ENCODE results near the gene ALDH1L1. TPM values are rescaled to one million over a fixed set of nuclear protein-coding genes. Genes with fewer than 3 reads are reported as not detected.

ALDH1L1 gene
- total and polyA plus RNA-seq, 2 of the 8 experiments (the other 6 are each of a cell fraction or from before 2014, with no cell fraction given): 0.98 to 1.6 TPM

DNA sequence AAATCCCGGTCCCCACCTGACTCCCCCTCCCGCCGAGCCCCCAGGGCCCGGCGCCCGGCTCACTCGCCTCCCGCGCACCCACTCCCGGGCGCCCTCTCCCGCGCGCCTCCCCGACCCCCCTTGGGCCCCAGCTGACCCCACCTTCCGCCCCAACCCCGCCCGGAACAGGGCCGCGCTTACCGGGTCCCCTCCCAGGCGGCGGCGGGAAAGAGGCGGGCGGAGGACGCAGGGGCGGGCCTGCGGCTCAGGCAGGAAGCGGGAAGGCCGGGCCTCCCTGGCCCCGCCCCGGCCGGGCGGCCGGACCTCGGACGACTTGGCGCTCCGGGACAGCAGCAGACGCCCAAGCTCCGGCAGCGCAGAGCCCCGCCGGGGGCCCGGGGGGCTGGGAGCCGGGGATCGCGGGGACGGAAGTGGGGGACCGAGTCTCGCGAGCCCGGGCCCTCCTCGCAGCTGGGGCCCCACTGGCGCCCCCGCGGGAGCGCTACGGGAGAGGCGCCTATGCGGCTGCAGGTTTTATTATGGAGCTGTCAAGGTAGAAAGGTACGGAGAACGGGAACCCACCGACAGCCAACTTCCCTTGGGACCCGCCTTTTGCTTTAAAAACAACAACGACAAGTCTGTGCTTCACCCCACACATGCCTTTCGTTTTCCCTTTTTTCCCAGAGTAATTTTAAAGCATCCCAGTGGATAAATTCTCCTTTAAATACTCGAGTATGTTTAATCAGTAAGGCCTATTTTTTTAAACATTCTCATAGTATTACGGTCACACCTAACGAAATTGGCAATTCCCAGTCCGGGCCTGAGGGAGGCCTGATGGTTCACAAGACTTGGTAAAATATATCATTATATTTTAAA, 96.2 kb downstream of the ALDH1L1 start, which contains the start of gene SLC41A3 (continued):
- no peak for TF ChIP-seq RBBP5 (IDR thresholded peaks at IDR 0.05; ENCODE audit: borderline replicate concordance, low read depth, low read length)
- TF ChIP-seq POU5F1 (IDR thresholded peaks at IDR 0.05; ENCODE audit: low read depth, low read length): no peak
- no peak for TF ChIP-seq GTF2F1 (IDR thresholded peaks at IDR 0.05; ENCODE audit: borderline replicate concordance, low read depth, low read length)
- TF ChIP-seq USF2 (IDR thresholded peaks at IDR 0.05; ENCODE audit: low read length): no peak
- no peak for TF ChIP-seq EZH2 (IDR thresholded peaks at IDR 0.05; ENCODE audit: low read depth, low read length, severe bottlenecking)
- TF ChIP-seq KDM4A (IDR thresholded peaks at IDR 0.05; ENCODE audit: low read depth, low read length, severe bottlenecking): peak; percentile 52
- no peak for TF ChIP-seq RNF2 (IDR thresholded peaks at IDR 0.05; ENCODE audit: borderline replicate concordance, low read depth, low read length, missing control alignments, poor library complexity, severe bottlenecking)
- 0 out of 2 replicates have a peak, but pooled peaks have one; percentile 5 for TF ChIP-seq CREB1 (IDR thresholded peaks at IDR 0.05)
- TF ChIP-seq RXRA (IDR thresholded peaks at IDR 0.05; ENCODE audit: insufficient read depth, low read depth, low read length): no peak
- no peak for TF ChIP-seq TCF12 (IDR thresholded peaks at IDR 0.05; ENCODE audit: low read depth, low read length)
- TF ChIP-seq SP1 (IDR thresholded peaks at IDR 0.05; ENCODE audit: low read depth, low read length): 0 out of 2 replicates have a peak, but pooled peaks have one; percentile 2
